HFF-Myc (cell line): ENCODE measurements around the gene ACTR1A.
A peak's percentile ranks its signal among the peaks of the same experiment; 100 is the strongest.

Source experiments
- DNase-seq: peaks from one replicate; pipeline ENCODE4 v3.0.0-alpha.2; 2011; ENCODE audit warnings: low read depth; ENCODE audit errors: extremely low read depth
- H3K4me3 ChIP-seq: replicated peaks from 2 replicates; pipeline ENCODE4 v1.5.1; 2011; ENCODE audit warnings: low read depth, mild to moderate bottlenecking, control low read depth, low read length
- CTCF ChIP-seq: IDR thresholded peaks from 2 replicates; pipeline ENCODE4 v1.5.1; 2012; ENCODE audit warnings: mild to moderate bottlenecking, low read depth, low read length, control low read depth; ENCODE audit errors: missing control alignments

ACTR1A gene

GRCh38 chr10:102507521-102507920, 5.0 kb upstream of the ACTR1A start:
- DNase-seq = no peak
- TF ChIP-seq CTCF = no peak
- no peak overlapping the region for H3K4me3 ChIP-seq

- TF ChIP-seq CTCF = no peak
- H3K4me3 ChIP-seq = peak overlapping the region; percentile 92
- no peak for DNase-seq
Observed at GRCh38 chr10:102505462-102506115, 3.1 kb upstream of the ACTR1A start.

- DNase-seq = no peak
- H3K4me3 ChIP-seq = peak overlapping the region; percentile 92
- no peak for TF ChIP-seq CTCF
Observed at GRCh38 chr10:102504976-102505300, 2.4 kb upstream of the ACTR1A start.

- DNase-seq = no peak
- peak overlapping the region; percentile 92 for H3K4me3 ChIP-seq
- no peak for TF ChIP-seq CTCF
Observed at GRCh38 chr10:102504179-102504975, 1.9 kb upstream of the ACTR1A start.

- peak; percentile 97 for DNase-seq
- TF ChIP-seq CTCF = peak; percentile 92
- peak within 1 kb of the TSS; percentile 92 for H3K4me3 ChIP-seq
Observed at GRCh38 chr10:102503264-102504178, 1.0 kb upstream of the ACTR1A start, which contains the start of gene SUFU. Gene SUFU (plus strand): TSS chr10:102503972. CDS start chr10:102504153, 181 bp downstream.

- DNase-seq = peak; percentile 97
- no peak for TF ChIP-seq CTCF
Observed at GRCh38 chr10:102502029-102502336, 529 bp downstream of the ACTR1A start.

More at GRCh38 chr10:102502029-102502336, 529 bp downstream of the ACTR1A start:
- peak overlapping the region; percentile 92 for H3K4me3 ChIP-seq
